Stimulated activated naive CD8-positive, alpha-beta T cell treated with anti-CD3 and anti-CD28 coated beads, Interleukin-15, Interleukin-2, amounts not matched to agents 100 U/mL and 50 U/mL, for 24 hours (primary cell): Measurements from ENCODE around the gene KRTAP12-1.
"Not testable (repeated sequence)": the region's sequence is repeated elsewhere in the genome, so short reads cannot be mapped to it uniquely, and the experiment has no call there.

Source experiments
- ATAC-seq: fragments of 150-1000 bp; cut with Tn5 transposase; one replicate; pipeline ENCODE4 v1.10.0; 2021
- DNase-seq: peaks from one replicate; pipeline ENCODE4 v3.0.0; 2021

The KRTAP12-1 gene

GRCh38 chr21:44667612-44668011 is 14.4 kb downstream of the KRTAP12-1 start:
- no peak for ATAC-seq
- DNase-seq = no peak

- DNase-seq = no peak
Observed at GRCh38 chr21:44666401-44667320, 15.3 kb downstream of the KRTAP12-1 start, which contains the start of gene KRTAP12-2. Gene KRTAP12-2, minus strand, starts transcription at chr21:44666927. Its CDS starts 41 bp downstream, at chr21:44666886.

GRCh38 chr21:44664691-44665090 is 17.3 kb downstream of the KRTAP12-1 start:
- ATAC-seq (no peak), DNase-seq (no peak)

More at GRCh38 chr21:44666401-44667320, 15.3 kb downstream of the KRTAP12-1 start, which contains the start of gene KRTAP12-2:
- no peak for ATAC-seq

- not testable (repeated sequence) for DNase-seq, ATAC-seq
Observed at GRCh38 chr21:44661567-44661966, 20.4 kb downstream of the KRTAP12-1 start.

DNA sequence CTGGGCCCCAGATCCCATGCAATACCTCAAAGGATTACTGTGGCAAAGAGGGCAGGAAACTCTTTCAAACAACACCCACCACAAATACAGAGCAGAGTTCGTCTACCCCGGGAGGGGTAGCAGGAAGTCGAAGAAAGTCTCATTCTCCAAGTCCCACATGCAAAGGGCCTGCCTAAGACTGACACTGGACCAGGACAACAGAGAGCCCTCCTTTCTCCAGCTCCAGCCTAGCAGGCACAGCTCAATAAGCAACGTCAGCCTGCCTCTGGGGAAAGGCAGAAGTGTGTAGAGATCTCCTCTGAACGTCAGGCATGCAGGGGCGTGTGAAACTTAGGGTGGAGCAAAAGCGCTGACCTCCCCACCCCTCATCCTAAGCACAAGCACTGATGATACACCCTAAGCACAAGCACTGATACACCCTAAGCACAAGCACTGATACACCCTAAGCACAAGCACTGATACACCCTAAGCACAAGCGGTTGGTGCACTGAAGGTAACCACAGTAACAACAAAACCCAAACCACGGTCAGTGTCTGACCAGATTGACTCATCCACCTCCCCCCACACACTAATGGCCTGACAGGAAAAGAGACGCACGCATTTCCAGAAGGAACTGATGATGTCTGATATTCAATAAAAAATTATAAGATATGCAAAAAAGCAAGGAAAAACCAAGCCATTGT is 22.9 kb downstream of the KRTAP12-1 start:
- ATAC-seq (peak; percentile 10), DNase-seq (no peak)

- ATAC-seq (no peak), DNase-seq (no peak)
Observed at GRCh38 chr21:44658541-44658910, 23.4 kb downstream of the KRTAP12-1 start.

DNA sequence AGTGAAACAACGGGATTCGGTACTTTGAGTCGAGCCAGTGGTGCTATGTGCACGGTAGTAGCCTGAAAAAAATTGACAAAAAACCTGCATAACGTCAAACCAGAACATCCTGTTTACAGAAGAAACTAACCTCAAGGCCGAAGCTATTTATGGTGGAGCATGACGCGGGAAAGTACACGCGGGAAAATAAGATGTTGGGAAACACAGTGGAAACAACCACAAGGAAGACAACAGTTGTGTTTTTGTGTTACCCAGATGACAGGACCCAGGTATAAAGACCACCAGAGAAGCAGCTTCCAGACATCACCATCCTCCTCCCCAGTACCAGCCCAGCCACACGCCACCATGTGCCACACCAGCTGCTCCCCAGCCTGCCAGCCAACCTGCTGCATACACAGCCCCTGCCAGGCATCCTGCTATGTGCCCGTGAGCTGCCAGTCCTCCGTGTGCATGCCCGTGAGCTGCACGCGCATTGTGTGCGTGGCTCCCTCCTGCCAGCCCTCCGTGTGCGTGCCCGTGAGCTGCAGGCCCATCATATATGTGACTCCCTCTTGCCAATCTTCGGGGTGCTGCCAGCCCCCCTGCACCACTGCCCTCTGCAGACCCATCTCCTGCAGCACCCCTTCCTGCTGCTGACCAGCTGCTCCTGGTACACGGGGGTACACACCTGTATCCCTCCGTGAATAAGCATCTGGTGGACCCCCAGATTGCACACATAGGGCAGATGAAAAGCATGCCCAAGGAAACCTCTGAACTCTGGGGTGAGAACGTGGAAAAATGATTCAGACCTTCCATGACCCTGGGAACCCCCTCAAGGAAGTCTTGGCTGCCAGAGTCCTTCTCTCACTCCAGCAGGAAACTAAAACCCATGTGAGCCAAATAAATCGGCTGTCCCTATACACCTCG is 24.1 kb downstream of the KRTAP12-1 start, which contains the start of gene KRTAP12-3:
KRTAP12-3 (plus strand) TSS at position 298 of the 906 bp plus-strand sequence; CDS start at position 346, 48 bp downstream.
- DNase-seq (peak; percentile 21), ATAC-seq (peak; percentile 30)

DNA sequence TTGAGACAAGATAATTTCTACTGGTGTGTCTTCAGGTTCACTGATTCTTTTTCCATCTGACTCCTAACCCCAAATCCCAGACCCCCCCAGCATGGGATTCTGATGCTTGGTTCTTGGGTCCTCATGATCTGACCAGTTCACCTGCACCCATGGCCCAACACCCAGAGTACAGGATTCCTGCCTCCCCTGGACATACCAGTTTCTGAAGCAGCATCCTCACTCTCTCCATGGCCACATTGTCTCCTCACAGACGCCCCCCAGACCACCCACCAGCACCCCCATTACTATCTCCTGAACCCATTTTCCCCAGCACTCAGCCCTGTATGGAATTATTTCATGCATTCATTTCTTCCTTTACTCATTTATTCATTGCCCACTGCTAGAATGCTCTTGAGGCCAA is 25.1 kb downstream of the KRTAP12-1 start:
- no peak for ATAC-seq
- DNase-seq = no peak

- DNase-seq (no peak), ATAC-seq (peak; percentile 13)
Observed at GRCh38 chr21:44654576-44655175, 27.3 kb downstream of the KRTAP12-1 start, which contains the start of gene KRTAP12-4. Gene KRTAP12-4, minus strand, starts transcription at chr21:44654659. Its CDS starts 45 bp downstream, at chr21:44654614.

- peak; percentile 16 for DNase-seq
- no peak for ATAC-seq
Observed at GRCh38 chr21:44653656-44654575, 28.0 kb downstream of the KRTAP12-1 start.

GRCh38 chr21:44653123-44653522 is 28.8 kb downstream of the KRTAP12-1 start:
- no peak for ATAC-seq
- no peak for DNase-seq

- no peak for ATAC-seq
- no peak for DNase-seq
Observed at GRCh38 chr21:44650973-44651675, 30.8 kb downstream of the KRTAP12-1 start.

- ATAC-seq (no peak), DNase-seq (no peak)
Observed at GRCh38 chr21:44650265-44650972, 31.5 kb downstream of the KRTAP12-1 start.

- DNase-seq (no peak), ATAC-seq (no peak)
Observed at GRCh38 chr21:44649521-44650100, 32.4 kb downstream of the KRTAP12-1 start.

GRCh38 chr21:44648557-44649311 is 33.2 kb downstream of the KRTAP12-1 start:
- DNase-seq = no peak
- ATAC-seq = no peak

- DNase-seq (no peak), ATAC-seq (no peak)
Observed at GRCh38 chr21:44647222-44647552, 34.8 kb downstream of the KRTAP12-1 start.

DNA sequence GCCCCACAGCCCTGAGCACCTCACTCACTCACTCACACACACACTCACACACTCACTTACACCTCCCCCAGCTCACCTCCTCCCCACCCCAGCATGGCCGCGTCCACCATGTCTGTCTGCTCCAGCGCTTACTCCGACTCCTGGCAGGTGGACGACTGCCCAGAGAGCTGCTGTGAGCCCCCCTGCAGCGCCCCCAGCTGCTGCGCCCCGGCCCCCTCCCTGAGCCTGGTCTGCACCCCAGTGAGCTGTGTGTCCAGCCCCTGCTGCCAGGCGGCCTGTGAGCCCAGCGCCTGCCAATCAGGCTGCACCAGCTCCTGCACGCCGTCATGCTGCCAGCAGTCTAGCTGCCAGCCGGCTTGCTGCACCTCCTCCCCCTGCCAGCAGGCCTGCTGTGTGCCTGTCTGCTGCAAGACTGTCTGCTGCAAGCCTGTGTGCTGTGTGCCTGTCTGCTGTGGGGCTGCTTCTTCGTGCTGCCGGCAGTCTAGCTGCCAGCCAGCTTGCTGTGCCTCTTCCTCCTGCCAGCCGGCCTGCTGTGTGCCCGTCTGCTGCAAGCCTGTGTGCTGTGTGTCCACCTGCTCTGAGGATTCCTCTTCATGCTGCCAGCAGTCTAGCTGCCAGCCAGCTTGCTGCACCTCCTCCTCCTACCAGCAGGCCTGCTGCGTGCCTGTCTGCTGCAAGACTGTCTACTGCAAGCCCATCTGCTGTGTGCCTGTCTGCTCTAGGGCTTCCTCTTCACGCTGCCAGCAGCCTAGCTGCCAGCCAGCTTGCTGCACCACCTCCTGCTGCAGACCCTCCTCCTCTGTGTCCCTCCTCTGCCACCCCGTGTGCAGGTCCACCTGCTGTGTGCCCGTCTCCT is 35.4 kb downstream of the KRTAP12-1 start, which contains the start of gene KRTAP10-11:
KRTAP10-11 (plus strand) TSS at position 49 of the 856 bp plus-strand sequence; CDS start at position 94, 45 bp downstream.
- ATAC-seq, DNase-seq: not testable (repeated sequence)
